Muscle layer of duodenum (tissue), 2 donors: ENCODE measurements around the gene BSND.

Experiments
- H3K27ac ChIP-seq: one replicate; pipeline ENCODE4 v1.7.0; 2013; ENCODE audit warnings: mild to moderate bottlenecking, low read length
- H3K27me3 ChIP-seq: one replicate; pipeline ENCODE4 v1.7.0; 2013; ENCODE audit warnings: low read depth, mild to moderate bottlenecking, control low read depth, low read length
- H3K36me3 ChIP-seq, 2 donors: one replicate each; pipeline ENCODE4 v1.7.0; 2013; ENCODE audit warnings: low read length in 2 of 2, control low read depth in 1 of 2, mild to moderate bottlenecking in 1 of 2; ENCODE audit not compliant: insufficient read depth in 2 of 2, control insufficient read depth in 1 of 2
- H3K4me1 ChIP-seq, 2 donors: one replicate each; pipeline ENCODE4 v1.7.0; 2013; ENCODE audit warnings: low read length in 2 of 2, mild to moderate bottlenecking in 2 of 2, control low read depth in 1 of 2, moderate library complexity in 1 of 2; ENCODE audit not compliant: insufficient read depth in 2 of 2, control insufficient read depth in 1 of 2
- H3K4me3 ChIP-seq, 2 donors: one replicate each; pipeline ENCODE4 v1.7.0; 2013; ENCODE audit warnings: low read length in 2 of 2, low read depth in 1 of 2, mild to moderate bottlenecking in 1 of 2
- H3K9me3 ChIP-seq, 2 donors: one replicate each; pipeline ENCODE4 v1.7.0; 2013; ENCODE audit warnings: low read length in 2 of 2, control low read depth in 1 of 2, mild to moderate bottlenecking in 1 of 2; ENCODE audit not compliant: control insufficient read depth in 1 of 2
- donor health status: healthy.

Gene BSND

GRCh38 chr1:55052221-55053142, 53.7 kb downstream of the BSND start:
- no peak overlapping the region for H3K27ac ChIP-seq
- no peak overlapping the region for H3K4me3 ChIP-seq
- peaks cover 0 to 11% of the 10 kb centered on the region in 2 donors for H3K4me1 ChIP-seq
- H3K9me3 ChIP-seq, result no peaks in the 10 kb centered on the region
- no peaks in the 10 kb centered on the region for H3K27me3 ChIP-seq
- no peaks in the 10 kb centered on the region for H3K36me3 ChIP-seq

- Histone ChIP-seq H3K4me1 (peaks cover 0 to 11% of the 10 kb centered on the region in 2 donors), H3K27ac (no peak overlapping the region), H3K36me3 (no peaks in the 10 kb centered on the region), H3K9me3 (no peaks in the 10 kb centered on the region), H3K4me3 (no peak overlapping the region), H3K27me3 (no peaks in the 10 kb centered on the region)
Observed at GRCh38 chr1:55053265-55053954, 54.7 kb downstream of the BSND start.

- Histone ChIP-seq H3K9me3 (no peaks in the 10 kb centered on the region), H3K27ac (no peak overlapping the region), H3K4me1 (peaks cover 0 to 8% of the 10 kb centered on the region in 2 donors)
Observed at GRCh38 chr1:55054396-55054795, 55.7 kb downstream of the BSND start.

GRCh38 chr1:55055084-55055882, 56.5 kb downstream of the BSND start:
- Histone ChIP-seq H3K9me3 (no peaks in the 10 kb centered on the region), H3K27ac (no peak overlapping the region), H3K27me3 (no peaks in the 10 kb centered on the region), H3K36me3 (no peaks in the 10 kb centered on the region), H3K4me1 (no peaks in the 10 kb centered on the region), H3K4me3 (no peak overlapping the region)

More at GRCh38 chr1:55054396-55054795, 55.7 kb downstream of the BSND start:
- H3K27me3 ChIP-seq, result no peaks in the 10 kb centered on the region
- no peak overlapping the region for H3K4me3 ChIP-seq
- no peaks in the 10 kb centered on the region for H3K36me3 ChIP-seq

- H3K36me3 ChIP-seq, result no peaks in the 10 kb centered on the region
- no peaks in the 10 kb centered on the region for H3K27me3 ChIP-seq
- no peaks in the 10 kb centered on the region for H3K9me3 ChIP-seq
- no peak overlapping the region for H3K4me3 ChIP-seq
- no peak overlapping the region for H3K27ac ChIP-seq
- H3K4me1 ChIP-seq, result peaks cover 0 to 8% of the 10 kb centered on the region in 2 donors
Observed at GRCh38 chr1:55055951-55056631, 57.4 kb downstream of the BSND start.

- Histone ChIP-seq H3K27me3 (no peaks in the 10 kb centered on the region), H3K4me1 (peaks cover 0 to 10% of the 10 kb centered on the region in 2 donors), H3K9me3 (no peaks in the 10 kb centered on the region), H3K4me3 (no peak overlapping the region), H3K27ac (no peak overlapping the region), H3K36me3 (no peaks in the 10 kb centered on the region)
Observed at GRCh38 chr1:55056632-55056992, 57.9 kb downstream of the BSND start.

- H3K36me3 ChIP-seq, result no peaks in the 10 kb centered on the region
- H3K27ac ChIP-seq, result no peak overlapping the region
- no peaks in the 10 kb centered on the region for H3K9me3 ChIP-seq
- no peaks in the 10 kb centered on the region for H3K27me3 ChIP-seq
- H3K4me3 ChIP-seq, result no peak overlapping the region
- H3K4me1 ChIP-seq, result peaks cover 0 to 15% of the 10 kb centered on the region in 2 donors
Observed at GRCh38 chr1:55057270-55057955, 58.7 kb downstream of the BSND start.

- no peaks in the 10 kb centered on the region for H3K27me3 ChIP-seq
- no peaks in the 10 kb centered on the region for H3K36me3 ChIP-seq
Observed at GRCh38 chr1:55057956-55058298, 59.2 kb downstream of the BSND start.

GRCh38 chr1:55059302-55060132, 60.8 kb downstream of the BSND start:
- Histone ChIP-seq H3K27ac (no peak overlapping the region), H3K36me3 (no peaks in the 10 kb centered on the region), H3K9me3 (no peaks in the 10 kb centered on the region), H3K4me3 (no peak overlapping the region), H3K4me1 (peaks cover 0 to 22% of the 10 kb centered on the region in 2 donors), H3K27me3 (no peaks in the 10 kb centered on the region)

More at GRCh38 chr1:55057956-55058298, 59.2 kb downstream of the BSND start:
- Histone ChIP-seq H3K4me3 (no peak overlapping the region), H3K4me1 (peaks cover 0 to 15% of the 10 kb centered on the region in 2 donors), H3K9me3 (no peaks in the 10 kb centered on the region), H3K27ac (no peak overlapping the region)
